CD14-positive monocyte (primary cell): ENCODE results near the gene GPRC5C. TPM values are rescaled to one million over a fixed set of nuclear protein-coding genes. Genes with fewer than 3 reads are reported as not detected.

Experiments
- DNase-seq, 3 donors: peaks; one replicate each; pipeline ENCODE4 v3.0.0-alpha.2; 2011 to 2022
- H2AFZ ChIP-seq: 2 replicates; pipeline ENCODE4 v1.6.0; 2012; ENCODE audit warnings: mild to moderate bottlenecking, low read depth, low read length, inconsistent platforms; ENCODE audit not compliant: insufficient read depth, poor library complexity, severe bottlenecking
- H3K27ac ChIP-seq, 2 donors: 1 replicate in 1 of 2; 2 replicates in 1 of 2; pipeline ENCODE4 v1.5.1; 2012 to 2013; ENCODE audit warnings: low read length in 2 of 2, control low read depth in 1 of 2, inconsistent platforms in 1 of 2, low read depth in 1 of 2, mild to moderate bottlenecking in 1 of 2
- H3K27me3 ChIP-seq, 2 donors: one replicate each; pipeline versions ENCODE4 v1.6.0 to v1.6.1; 2011 to 2013; ENCODE audit warnings: low read length in 2 of 2; ENCODE audit not compliant: control insufficient read depth in 2 of 2, insufficient read depth in 2 of 2
- H3K36me3 ChIP-seq, 2 donors: replicated peaks in 1 of 2; 1 replicate in 1 of 2; 2 replicates in 1 of 2; pipeline versions ENCODE4 v1.5.1 to v1.6.1; 2012 to 2013; ENCODE audit warnings: low read length in 2 of 2, control low read depth in 1 of 2, inconsistent platforms in 1 of 2, mild to moderate bottlenecking in 1 of 2; ENCODE audit not compliant: insufficient read depth in 2 of 2, control insufficient read depth in 1 of 2
- H3K4me1 ChIP-seq, 2 donors: 1 replicate in 1 of 2; 2 replicates in 1 of 2; pipeline versions ENCODE4 v1.5.1 to v1.6.1; 2012 to 2013; ENCODE audit warnings: low read length in 2 of 2, control low read depth in 1 of 2, inconsistent platforms in 1 of 2, mild to moderate bottlenecking in 1 of 2, moderate library complexity in 1 of 2; ENCODE audit not compliant: insufficient read depth in 2 of 2, control insufficient read depth in 1 of 2
- H3K4me2 ChIP-seq: replicated peaks from 2 replicates; pipeline ENCODE3; 2012; ENCODE audit warnings: low read length, moderate library complexity, mild to moderate bottlenecking; ENCODE audit not compliant: poor library complexity, severe bottlenecking; ENCODE audit errors: extremely low read depth
- H3K4me3 ChIP-seq, 3 experiments: fragments of 200-600 bp in 1 of 3; sonication (generic) in 1 of 3; replicated peaks in 1 of 3; 1 replicate in 2 of 3; 2 replicates in 1 of 3; pipeline ENCODE4 v1.5.1; 2011 to 2013; ENCODE audit warnings: low read length in 3 of 3, mild to moderate bottlenecking in 3 of 3, control low read depth in 2 of 3, low read depth in 2 of 3, inconsistent platforms in 1 of 3, moderate library complexity in 1 of 3
- H3K79me2 ChIP-seq: 2 replicates; pipeline ENCODE4 v1.6.0; 2012; ENCODE audit warnings: mild to moderate bottlenecking, control low read depth, inconsistent platforms, low read length, moderate library complexity; ENCODE audit not compliant: insufficient read depth
- H3K9ac ChIP-seq: 2 replicates; pipeline ENCODE4 v1.6.0; 2017; ENCODE audit warnings: low read length, mild to moderate bottlenecking; ENCODE audit not compliant: insufficient read depth, poor library complexity, severe bottlenecking
- H3K9me3 ChIP-seq, 2 donors: replicated peaks in 1 of 2; 1 replicate in 1 of 2; 2 replicates in 1 of 2; pipeline versions ENCODE4 v1.5.1 to v1.6.1; 2012 to 2013; ENCODE audit warnings: low read length in 2 of 2, control low read depth in 1 of 2; ENCODE audit not compliant: control insufficient read depth in 1 of 2, insufficient read depth in 1 of 2
- H4K20me1 ChIP-seq: 2 replicates; pipeline ENCODE4 v1.6.0; 2012; ENCODE audit warnings: mild to moderate bottlenecking, low read length, control low read depth, moderate library complexity; ENCODE audit not compliant: insufficient read depth
- H3K27ac Mint-ChIP-seq, 7 donors: one replicate each; pipeline ENCODE4 v1.8.0; 2020; ENCODE audit warnings: mild to moderate bottlenecking in 7 of 7, mixed read lengths in 7 of 7, moderate library complexity in 6 of 7, inconsistent platforms in 2 of 7
- H3K27me3 Mint-ChIP-seq, 3 donors: one replicate each; pipeline ENCODE4 v1.8.0; 2021 to 2022; ENCODE audit warnings: low read depth in 3 of 3, mild to moderate bottlenecking in 3 of 3, mixed read lengths in 3 of 3, moderate library complexity in 3 of 3, inconsistent platforms in 1 of 3
- H3K36me3 Mint-ChIP-seq, 2 donors: one replicate each; pipeline ENCODE4 v1.8.0; 2020; ENCODE audit warnings: mixed read lengths in 2 of 2, inconsistent platforms in 1 of 2, mild to moderate bottlenecking in 1 of 2
- H3K4me1 Mint-ChIP-seq: one replicate; pipeline ENCODE4 v1.8.0; 2020; ENCODE audit warnings: mild to moderate bottlenecking, mixed read lengths
- H3K4me3 Mint-ChIP-seq, 2 donors: one replicate each; pipeline ENCODE4 v1.8.0; 2020; ENCODE audit warnings: mild to moderate bottlenecking in 2 of 2, mixed read lengths in 2 of 2, moderate library complexity in 1 of 2
- H3K9me3 Mint-ChIP-seq, 7 donors: one replicate each; pipeline ENCODE4 v1.8.0; 2020 to 2022; ENCODE audit warnings: mixed read lengths in 7 of 7, mild to moderate bottlenecking in 6 of 7, moderate library complexity in 6 of 7, inconsistent platforms in 2 of 7
- WGBS: methylation state at CpG from one replicate; pipeline ENCODE4 v1.1.5; 2013; ENCODE audit warnings: missing lambda C conversion rate; ENCODE audit not compliant: insufficient coverage; 5-methylcytosine and 5-hydroxymethylcytosine counted together
- intact Hi-C, 2 donors: fragments of 100-400 bp; cut with micrococcal nuclease; formaldehyde crosslinking; loops; one replicate each; pipeline versions ENCODE4 v1.15.0 to v1.15.1; 2023
- polyA plus RNA-seq, 3 donors: library from polyadenylated mRNA; depleted of rRNA in 1 of 3; unstranded in 2 of 3; stranded (reverse) in 1 of 3; fragments of 300-500 nt in 2 of 3; fragments of >200 nt in 1 of 3; fragmentation: Illumina TruSeq in 2 of 3; gene quantifications; 1 replicate in 2 of 3; 2 replicates in 1 of 3; pipeline ENCODE4 v1.2.3, GENCODE V29; 2012 to 2021
- TF ChIP-seq, protein P1 (sequence below): fragments of 200-600 bp; IDR thresholded peaks from one replicate; pipeline ENCODE4 v1.8.0; 2022; ENCODE audit warnings: antibody characterized with exemption, mild to moderate bottlenecking

The GPRC5C gene
- polyA plus RNA-seq, 3 donors = 0.47 to 3.3 (median 1.9) TPM

GRCh38 chr17:74450925-74451403 is 19.1 kb downstream of the GPRC5C start:
- DNase-seq = no peak
- Histone ChIP-seq H2AFZ (no peak overlapping the region), H3K79me2 (no peaks in the 10 kb centered on the region), H4K20me1 (no peaks in the 10 kb centered on the region), H3K9ac (no peak overlapping the region), H3K4me3 (no peak overlapping the region), H3K4me1 (peaks cover 27 to 35% of the 10 kb centered on the region in 2 donors), H3K36me3 (no peaks in the 10 kb centered on the region), H3K27me3 (peaks cover 0 to 10% of the 10 kb centered on the region in 2 donors), H3K9me3 (no peaks in the 10 kb centered on the region), H3K4me2 (no peak overlapping the region), H3K27ac (no peak overlapping the region)
- Mint-ChIP-seq H3K27ac (peak overlapping the region in 1 of 7 donors; percentile 33), H3K4me3 (no peak overlapping the region), H3K4me1 (peaks cover 28% of the 10 kb centered on the region), H3K27me3 (peaks cover 9 to 36% (median 24%) of the 10 kb centered on the region in 3 donors), H3K36me3 (peaks cover 0 to 2% of the 10 kb centered on the region in 2 donors), H3K9me3 (peaks cover 0 to 3% (median 0%) of the 10 kb centered on the region in 7 donors)
- intact Hi-C loops = no loop called here
- 92% methylated on average over 11 of the region's 13 CpGs for WGBS
- TF ChIP-seq, protein P1, sequence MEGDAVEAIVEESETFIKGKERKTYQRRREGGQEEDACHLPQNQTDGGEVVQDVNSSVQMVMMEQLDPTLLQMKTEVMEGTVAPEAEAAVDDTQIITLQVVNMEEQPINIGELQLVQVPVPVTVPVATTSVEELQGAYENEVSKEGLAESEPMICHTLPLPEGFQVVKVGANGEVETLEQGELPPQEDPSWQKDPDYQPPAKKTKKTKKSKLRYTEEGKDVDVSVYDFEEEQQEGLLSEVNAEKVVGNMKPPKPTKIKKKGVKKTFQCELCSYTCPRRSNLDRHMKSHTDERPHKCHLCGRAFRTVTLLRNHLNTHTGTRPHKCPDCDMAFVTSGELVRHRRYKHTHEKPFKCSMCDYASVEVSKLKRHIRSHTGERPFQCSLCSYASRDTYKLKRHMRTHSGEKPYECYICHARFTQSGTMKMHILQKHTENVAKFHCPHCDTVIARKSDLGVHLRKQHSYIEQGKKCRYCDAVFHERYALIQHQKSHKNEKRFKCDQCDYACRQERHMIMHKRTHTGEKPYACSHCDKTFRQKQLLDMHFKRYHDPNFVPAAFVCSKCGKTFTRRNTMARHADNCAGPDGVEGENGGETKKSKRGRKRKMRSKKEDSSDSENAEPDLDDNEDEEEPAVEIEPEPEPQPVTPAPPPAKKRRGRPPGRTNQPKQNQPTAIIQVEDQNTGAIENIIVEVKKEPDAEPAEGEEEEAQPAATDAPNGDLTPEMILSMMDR = no peak

- peaks cover 0 to 10% of the 10 kb centered on the region in 2 donors for H3K27me3 ChIP-seq
Measured at GRCh38 chr17:74451557-74451956, 19.7 kb downstream of the GPRC5C start.

More at GRCh38 chr17:74451557-74451956, 19.7 kb downstream of the GPRC5C start:
- no peak overlapping the region for H3K4me3 ChIP-seq
- H3K9me3 Mint-ChIP-seq = peaks cover 0 to 3% (median 0%) of the 10 kb centered on the region in 7 donors
- TF ChIP-seq, protein P1 = no peak
- peaks cover 23% of the 10 kb centered on the region for H3K4me1 Mint-ChIP-seq
- intact Hi-C loops = no loop called here
- no peaks in the 10 kb centered on the region for H3K79me2 ChIP-seq
- 100% methylated on average over 3 of the region's 6 CpGs for WGBS
- H3K27ac Mint-ChIP-seq = no peak overlapping the region
- no peaks in the 10 kb centered on the region for H3K9me3 ChIP-seq
- DNase-seq = no peak
- H4K20me1 ChIP-seq = no peaks in the 10 kb centered on the region
- H2AFZ ChIP-seq = no peak overlapping the region
- peaks cover 11 to 30% (median 19%) of the 10 kb centered on the region in 3 donors for H3K27me3 Mint-ChIP-seq
- H3K4me1 ChIP-seq = peaks cover 24 to 29% of the 10 kb centered on the region in 2 donors
- H3K27ac ChIP-seq = no peak overlapping the region
- H3K36me3 Mint-ChIP-seq = peaks cover 0 to 2% of the 10 kb centered on the region in 2 donors
- H3K36me3 ChIP-seq = no peaks in the 10 kb centered on the region
- H3K4me3 Mint-ChIP-seq = no peak overlapping the region
- H3K9ac ChIP-seq = no peak overlapping the region
- no peak overlapping the region for H3K4me2 ChIP-seq
